HUES64 (cell line): Measurements from ENCODE around the gene CCDC80.

ENCODE experiments used
- H3K27ac ChIP-seq: 2 replicates; pipeline ENCODE4 v1.7.0; 2013; ENCODE audit warnings: low read depth, low read length, inconsistent platforms
- H3K27me3 ChIP-seq: 2 replicates; pipeline ENCODE4 v1.6.1; 2013; ENCODE audit warnings: mild to moderate bottlenecking, low read length; ENCODE audit not compliant: insufficient read depth
- H3K36me3 ChIP-seq: 2 replicates; pipeline ENCODE4 v1.6.1; 2013; ENCODE audit warnings: mild to moderate bottlenecking, low read length; ENCODE audit not compliant: insufficient read depth
- H3K4me1 ChIP-seq: 2 replicates; pipeline ENCODE4 v1.6.1; 2013; ENCODE audit warnings: mild to moderate bottlenecking, low read length, moderate library complexity; ENCODE audit not compliant: insufficient read depth
- H3K4me3 ChIP-seq: 2 replicates; pipeline ENCODE4 v1.5.1; 2013; ENCODE audit warnings: mild to moderate bottlenecking, low read length, moderate library complexity
- H3K9ac ChIP-seq: 2 replicates; pipeline ENCODE4 v1.6.1; 2013; ENCODE audit warnings: mild to moderate bottlenecking, low read depth, low read length
- H3K9me3 ChIP-seq: 2 replicates; pipeline ENCODE4 v1.6.1; 2013; ENCODE audit warnings: low read depth, low read length; ENCODE audit not compliant: insufficient read depth
- whole genome bisulfite sequencing: fragments of 150-250, 120-280 bp; methylation state at CpG from one replicate; pipeline ENCODE4 v1.1.7; 2013; ENCODE audit warnings: missing lambda C conversion rate; 5-methylcytosine and 5-hydroxymethylcytosine counted together

CCDC80 gene

GRCh38 chr3:112632596-112632995, 8.3 kb downstream of the CCDC80 start:
- no peaks in the 10 kb centered on the region; the same call in 1 of the 2 replicates for H3K36me3 ChIP-seq
- H3K4me1 ChIP-seq = peaks cover 70% of the 10 kb centered on the region
- H3K27ac ChIP-seq = peak overlapping the region; percentile 38
- no peaks in the 10 kb centered on the region for H3K27me3 ChIP-seq
- 0 out of 2 replicates have a peak overlapping the region, but pooled peaks have one; percentile 7 for H3K4me3 ChIP-seq
- H3K9ac ChIP-seq = peak overlapping the region; percentile 28; the same call in 1 of the 2 replicates
- WGBS = 20% methylated on average over 4 of the region's 4 CpGs
- no peaks in the 10 kb centered on the region for H3K9me3 ChIP-seq

GRCh38 chr3:112631257-112631656, 9.7 kb downstream of the CCDC80 start:
- H3K36me3 ChIP-seq = no peaks in the 10 kb centered on the region; the same call in 1 of the 2 replicates
- no peak overlapping the region for H3K9ac ChIP-seq
- H3K4me3 ChIP-seq = no peak overlapping the region
- peaks cover 70% of the 10 kb centered on the region for H3K4me1 ChIP-seq
- H3K9me3 ChIP-seq = no peaks in the 10 kb centered on the region
- no peaks in the 10 kb centered on the region for H3K27me3 ChIP-seq
- no peak overlapping the region for H3K27ac ChIP-seq
- WGBS = 91% methylated on average over 3 of the region's 3 CpGs

GRCh38 chr3:112629425-112629824, 11.5 kb downstream of the CCDC80 start:
- Histone ChIP-seq H3K4me1 (peaks cover 52% of the 10 kb centered on the region), H3K4me3 (no peak overlapping the region), H3K27me3 (no peaks in the 10 kb centered on the region), H3K9ac (no peak overlapping the region), H3K9me3 (no peaks in the 10 kb centered on the region), H3K27ac (no peak overlapping the region), H3K36me3 (no peaks in the 10 kb centered on the region; the same call in 1 of the 2 replicates)
- 63% methylated on average over 7 of the region's 7 CpGs for WGBS

GRCh38 chr3:112627919-112628466, 12.9 kb downstream of the CCDC80 start:
- 95% methylated on average over 1 of the region's 1 CpG for WGBS
- Histone ChIP-seq H3K36me3 (no peaks in the 10 kb centered on the region; the same call in 1 of the 2 replicates), H3K9ac (no peak overlapping the region), H3K9me3 (no peaks in the 10 kb centered on the region), H3K27ac (no peak overlapping the region), H3K4me1 (peaks cover 51% of the 10 kb centered on the region), H3K27me3 (no peaks in the 10 kb centered on the region), H3K4me3 (no peak overlapping the region)

GRCh38 chr3:112627419-112627818, 13.5 kb downstream of the CCDC80 start:
- H3K36me3 ChIP-seq = no peaks in the 10 kb centered on the region; the same call in 1 of the 2 replicates
- no peak overlapping the region for H3K4me3 ChIP-seq
- 90% methylated on average over 4 of the region's 4 CpGs for WGBS
- H3K9ac ChIP-seq = no peak overlapping the region
- H3K27ac ChIP-seq = no peak overlapping the region
- peaks cover 46% of the 10 kb centered on the region for H3K4me1 ChIP-seq
- no peaks in the 10 kb centered on the region for H3K9me3 ChIP-seq
- H3K27me3 ChIP-seq = no peaks in the 10 kb centered on the region

- Histone ChIP-seq H3K4me1 (peaks cover 14% of the 10 kb centered on the region), H3K36me3 (peaks cover 2% of the 10 kb centered on the region; the same call in 1 of the 2 replicates), H3K27ac (no peak overlapping the region), H3K4me3 (no peak overlapping the region), H3K27me3 (no peaks in the 10 kb centered on the region), H3K9ac (no peak overlapping the region), H3K9me3 (no peaks in the 10 kb centered on the region)
- WGBS = 92% methylated on average over 1 of the region's 1 CpG
Measured at GRCh38 chr3:112623717-112624116, 17.2 kb downstream of the CCDC80 start.

- Histone ChIP-seq H3K9me3 (no peaks in the 10 kb centered on the region), H3K36me3 (peaks cover 5% of the 10 kb centered on the region; the same call in 1 of the 2 replicates), H3K27ac (no peak overlapping the region), H3K4me3 (no peak overlapping the region), H3K9ac (no peak overlapping the region), H3K4me1 (peaks cover 14% of the 10 kb centered on the region), H3K27me3 (no peaks in the 10 kb centered on the region)
- WGBS = 85% methylated on average over 5 of the region's 5 CpGs
Measured at GRCh38 chr3:112623213-112623612, 17.7 kb downstream of the CCDC80 start.

- H3K27ac ChIP-seq = no peak overlapping the region; the same call in 1 of the 2 replicates
- WGBS = 97% methylated on average over 2 of the region's 2 CpGs
- H3K36me3 ChIP-seq = peaks cover 5% of the 10 kb centered on the region; the same call in 1 of the 2 replicates
Measured at GRCh38 chr3:112619295-112619694, 21.6 kb downstream of the CCDC80 start.

GRCh38 chr3:112617285-112617684, 23.7 kb downstream of the CCDC80 start:
- no peaks in the 10 kb centered on the region for H3K27me3 ChIP-seq
- H3K9ac ChIP-seq = no peak overlapping the region
- H3K4me1 ChIP-seq = peaks cover 17% of the 10 kb centered on the region
- peaks cover 5% of the 10 kb centered on the region; the same call in 1 of the 2 replicates for H3K36me3 ChIP-seq
- WGBS = 93% methylated on average over 2 of the region's 2 CpGs
- no peaks in the 10 kb centered on the region for H3K9me3 ChIP-seq
- no peak overlapping the region for H3K4me3 ChIP-seq
- no peak overlapping the region for H3K27ac ChIP-seq

More at GRCh38 chr3:112619295-112619694, 21.6 kb downstream of the CCDC80 start:
- Histone ChIP-seq H3K9me3 (no peaks in the 10 kb centered on the region), H3K4me3 (no peak overlapping the region), H3K4me1 (peaks cover 29% of the 10 kb centered on the region), H3K9ac (no peak overlapping the region), H3K27me3 (no peaks in the 10 kb centered on the region)

GRCh38 chr3:112615989-112616731, 24.8 kb downstream of the CCDC80 start:
- H3K27me3 ChIP-seq = no peaks in the 10 kb centered on the region
- no peaks in the 10 kb centered on the region for H3K9me3 ChIP-seq
- peaks cover 24% of the 10 kb centered on the region for H3K4me1 ChIP-seq
- H3K27ac ChIP-seq = peak overlapping the region; percentile 42; the same call in 1 of the 2 replicates
- WGBS = 71% methylated on average over 7 of the region's 7 CpGs
- H3K4me3 ChIP-seq = no peak overlapping the region
- H3K36me3 ChIP-seq = peaks cover 5% of the 10 kb centered on the region; the same call in 1 of the 2 replicates
- H3K9ac ChIP-seq = no peak overlapping the region

GRCh38 chr3:112611752-112612515, 29.0 kb downstream of the CCDC80 start:
- Histone ChIP-seq H3K27me3 (no peaks in the 10 kb centered on the region), H3K9ac (no peak overlapping the region), H3K36me3 (no peaks in the 10 kb centered on the region; the same call in 1 of the 2 replicates), H3K9me3 (no peaks in the 10 kb centered on the region), H3K27ac (no peak overlapping the region), H3K4me3 (no peak overlapping the region), H3K4me1 (peaks cover 29% of the 10 kb centered on the region)
- WGBS = 92% methylated on average over 4 of the region's 5 CpGs
